K562 (cell line): ENCODE results near the gene DCST1. TPM values are rescaled to one million over a fixed set of nuclear protein-coding genes. Genes with fewer than 3 reads are reported as not detected.

ENCODE experiments used
- ATAC-seq: fragments of 200-7000 bp; cut with Tn5 transposase; 3 replicates; pipeline ENCODE4 v1.9.1; 2020; ENCODE audit warnings: moderate library complexity
- BruUV-seq: library from RNA; stranded (reverse); fragments of 400-500 nt; replicated peaks from 2 replicates; lab custom pipeline; 2021; lab: Mats Ljungman, UMichigan
- CTCF ChIA-PET: fragments of 300-600 bp; formaldehyde crosslinking; extraction: SDS; loops from one replicate; lab custom pipeline; 2021; ENCODE audit warnings: low intra/inter-chr PET ratio; lab: Yijun Ruan, JAX
- POLR2A ChIA-PET: fragments of 300-600, 350-650 bp; sonication (Branson Sonifier 250); formaldehyde crosslinking; extraction: SDS; loops from one replicate; lab custom pipeline; 2021; ENCODE audit warnings: antibody characterized with exemption, inconsistent platforms; lab: Yijun Ruan, JAX
- DNase-seq, 4 experiments: peaks; one replicate each; pipeline versions ENCODE4 v3.0.0 to v3.0.0-alpha.2; 2011 to 2018; ENCODE audit warnings: low spot score in 3 of 4, mixed read lengths in 3 of 4; ENCODE audit errors: extremely low read depth in 1 of 4
- FAIRE-seq: peaks from 2 replicates; lab custom pipeline; 2011; peaks lifted over from hg19 to GRCh38; lab: Jason Lieb, UNC
- H2AFZ ChIP-seq: 2 replicates; pipeline ENCODE4 v1.6.0; 2011; ENCODE audit warnings: low read depth, low read length, control low read depth, inconsistent platforms
- H3K27ac ChIP-seq: fragments of 200-600 bp; 3 replicates; pipeline ENCODE4 v1.8.0; 2011; ENCODE audit warnings: low read depth, mild to moderate bottlenecking, control low read depth, inconsistent platforms, low read length, moderate library complexity, mixed read lengths; ENCODE audit errors: extremely low read depth
- H3K27me3 ChIP-seq, 2 experiments: fragments of 300-600 bp in 1 of 2; 2 replicates in 1 of 2; 3 replicates in 1 of 2; pipeline versions ENCODE4 v1.6.0 to v1.8.0; 2011; ENCODE audit warnings: inconsistent platforms in 2 of 2, low read length in 2 of 2, mild to moderate bottlenecking in 1 of 2, mixed read lengths in 1 of 2, moderate library complexity in 1 of 2; ENCODE audit not compliant: control insufficient read depth in 2 of 2, insufficient read depth in 2 of 2
- H3K36me3 ChIP-seq: fragments of 300-600 bp; 3 replicates; pipeline ENCODE4 v1.8.0; 2011; ENCODE audit warnings: mild to moderate bottlenecking, low read length, inconsistent platforms; ENCODE audit not compliant: control insufficient read depth, insufficient read depth
- H3K4me1 ChIP-seq, 2 experiments: fragments of 200-600 bp in 1 of 2; replicated peaks in 1 of 2; 2 replicates in 1 of 2; 3 replicates in 1 of 2; pipeline versions ENCODE4 v1.5.1 to v1.8.0; 2011; ENCODE audit warnings: inconsistent platforms in 2 of 2, low read length in 2 of 2, mild to moderate bottlenecking in 1 of 2, mixed read lengths in 1 of 2, moderate library complexity in 1 of 2; ENCODE audit not compliant: control insufficient read depth in 2 of 2, insufficient read depth in 2 of 2
- H3K4me2 ChIP-seq: 2 replicates; pipeline ENCODE4 v1.6.1; 2011; ENCODE audit warnings: low read length, control low read depth, inconsistent platforms, mixed read lengths; ENCODE audit not compliant: insufficient read depth
- H3K4me3 ChIP-seq: fragments of 200-600 bp; sonication (generic), shearing (Covaris generic); 2 replicates; pipeline ENCODE4 v1.5.1; 2016; ENCODE audit warnings: control low read depth, inconsistent platforms
- H3K79me2 ChIP-seq: fragments of 200-600 bp; 3 replicates; pipeline ENCODE4 v1.8.0; 2011; ENCODE audit warnings: low read length, inconsistent platforms; ENCODE audit not compliant: control insufficient read depth, insufficient read depth
- H3K9ac ChIP-seq, 2 experiments: 2 replicates each; pipeline versions ENCODE4 v1.6.0 to v1.6.1; 2011; ENCODE audit warnings: low read depth in 2 of 2, low read length in 2 of 2, control low read depth in 1 of 2, inconsistent platforms in 1 of 2, mild to moderate bottlenecking in 1 of 2, mixed read lengths in 1 of 2; ENCODE audit not compliant: insufficient read depth in 1 of 2
- H3K9me1 ChIP-seq: one replicate; pipeline ENCODE4 v1.6.0; 2011; ENCODE audit warnings: inconsistent platforms, mild to moderate bottlenecking, low read length, moderate library complexity; ENCODE audit not compliant: control insufficient read depth, insufficient read depth
- H3K9me3 ChIP-seq: replicated peaks from 2 replicates; pipeline ENCODE4 v1.5.1; 2011; ENCODE audit warnings: low read depth, low read length, inconsistent platforms; ENCODE audit not compliant: control insufficient read depth, insufficient read depth
- H4K20me1 ChIP-seq: replicated peaks from 2 replicates; pipeline ENCODE4 v1.6.1; 2011; ENCODE audit warnings: low read length, inconsistent platforms, mixed read lengths; ENCODE audit not compliant: control insufficient read depth, insufficient read depth
- BACH1 ChIP-seq: fragments of 200-800 bp; sonication (Bioruptor generic); IDR thresholded peaks from 2 replicates; pipeline ENCODE4 v1.6.1; 2016; ENCODE audit warnings: missing genetic modification characterization, missing compliant biosample characterization
- BRD4 ChIP-seq: fragments of 200-600 bp; sonication (generic); IDR thresholded peaks from 2 replicates; pipeline ENCODE4 v1.6.1; 2017; ENCODE audit warnings: inconsistent platforms
- CBFB ChIP-seq: sonication (generic); formaldehyde crosslinking; IDR thresholded peaks from 2 replicates; pipeline ENCODE4 v1.4.0; 2020; ENCODE audit warnings: mild to moderate bottlenecking, missing genetic modification reagents
- EGR1 ChIP-seq: fragments of 450-650 bp; conservative IDR thresholded peaks from 2 replicates; pipeline ENCODE4 v1.6.1; 2017; ENCODE audit warnings: mild to moderate bottlenecking
- KDM2B ChIP-seq: fragments of 250-450 bp; sonication (Bioruptor Pico); IDR thresholded peaks from 2 replicates; pipeline ENCODE4 v1.8.0; 2021; ENCODE audit warnings: mild to moderate bottlenecking, moderate library complexity
- LEF1 ChIP-seq: fragments of 450-650 bp; IDR thresholded peaks from 2 replicates; pipeline ENCODE4 v1.6.1; 2016; ENCODE audit warnings: mild to moderate bottlenecking
- NELFE ChIP-seq: IDR thresholded peaks from 2 replicates; pipeline ENCODE4 v1.6.1; 2011; ENCODE audit warnings: mild to moderate bottlenecking; ENCODE audit not compliant: insufficient read depth, insufficient read length
- PTRF ChIP-seq: fragments of 450-650 bp; IDR thresholded peaks from 2 replicates; pipeline ENCODE4 v1.6.1; 2016; ENCODE audit warnings: mild to moderate bottlenecking, missing genetic modification characterization, missing compliant biosample characterization
- SP1 ChIP-seq: sonication (generic); formaldehyde crosslinking; IDR thresholded peaks from 2 replicates; pipeline ENCODE4 v1.8.1; 2022; ENCODE audit warnings: mild to moderate bottlenecking, missing genetic modification reagents
- TFE3 ChIP-seq: fragments of 450-650 bp; formaldehyde crosslinking; IDR thresholded peaks from 2 replicates; pipeline ENCODE4 v1.4.0; 2020; ENCODE audit warnings: mild to moderate bottlenecking, mixed read lengths
- TRIM28 ChIP-seq: fragments of 450-650 bp; IDR thresholded peaks from 2 replicates; pipeline ENCODE4 v1.6.1; 2017
- TSHZ1 ChIP-seq: fragments of 250-450 bp; sonication (Bioruptor Pico); IDR thresholded peaks from 2 replicates; pipeline ENCODE4 v1.4.0; 2020; ENCODE audit warnings: mild to moderate bottlenecking, moderate library complexity
- ZKSCAN3 ChIP-seq: fragments of 250-450 bp; sonication (Bioruptor Pico); IDR thresholded peaks from 2 replicates; pipeline ENCODE4 v1.4.0; 2020
- ZNF134 ChIP-seq: fragments of 250-450 bp; sonication (Bioruptor Pico); conservative IDR thresholded peaks from 2 replicates; pipeline ENCODE4 v1.4.0; 2020
- ZNF165 ChIP-seq: fragments of 250-450 bp; sonication (Bioruptor Pico); IDR thresholded peaks from 2 replicates; pipeline ENCODE4 v1.4.0; 2020; ENCODE audit warnings: borderline replicate concordance
- ZNF445 ChIP-seq: fragments of 250-450 bp; sonication (Bioruptor Pico); IDR thresholded peaks from 2 replicates; pipeline ENCODE4 v1.4.0; 2020; ENCODE audit warnings: low read depth, mild to moderate bottlenecking, moderate library complexity
- ZNF551 ChIP-seq: fragments of 250-450 bp; sonication (Bioruptor Pico); IDR thresholded peaks from 2 replicates; pipeline ENCODE4 v1.5.0; 2021; ENCODE audit warnings: mild to moderate bottlenecking, moderate library complexity
- ZSCAN32 ChIP-seq: fragments of 450-650 bp; formaldehyde crosslinking; IDR thresholded peaks from 2 replicates; pipeline ENCODE4 v1.4.0; 2020; ENCODE audit warnings: mild to moderate bottlenecking, moderate library complexity
- WGBS: fragments of 100-300 bp; shearing (Covaris generic); methylation state at CpG from one replicate; pipeline ENCODE4 v1.1.6; 2016; ENCODE audit warnings: low coverage, mixed read lengths; ENCODE audit not compliant: insufficient coverage; ENCODE audit errors: missing lambda C conversion rate; 5-methylcytosine and 5-hydroxymethylcytosine counted together
- in situ Hi-C: fragments of 300-500 bp; cut with MboI; formaldehyde crosslinking; loops from 4 replicates; pipeline ENCODE4 v1.15.0; 2018; ENCODE audit warnings: inconsistent platforms, mixed read lengths
- intact Hi-C: fragments of 100-400 bp; cut with micrococcal nuclease; formaldehyde crosslinking; loops from 2 replicates; pipeline ENCODE4 v1.14.2; 2022
- polyA plus RNA-seq, 8 experiments: library from polyadenylated mRNA; depleted of rRNA in 4 of 8; stranded (reverse) in 5 of 8; unstranded in 3 of 8; fragments of >200 nt; fragmentation: Nextera tagmentation in 2 of 8; fragmentation: Illumina TruSeq in 1 of 8; extraction: Ambion mirVana in 2 of 8; extraction: Trizol in 1 of 8; gene quantifications; 2 replicates each; pipeline versions ENCODE4 v1.2.1 to v1.2.3, GENCODE V29; 2011 to 2014; ENCODE audit warnings: inconsistent platforms in 1 of 8, missing spikeins in 1 of 8
- total RNA-seq, 7 experiments: library from RNA; depleted of rRNA in 6 of 7; stranded (reverse); fragments of >200 nt in 6 of 7; fragmentation: Illumina TruSeq in 2 of 7; extraction: Trizol in 2 of 7; gene quantifications; 2 replicates each; pipeline versions ENCODE4 v1.2.1 to v1.2.3, GENCODE V29; 2011 to 2021; ENCODE audit warnings: low replicate concordance in 1 of 7

The DCST1 gene
- total and polyA plus RNA-seq, 9 of the 15 experiments (the other 6 are each of a cell fraction or from before 2014, with no cell fraction given): not detected

- H4K20me1 ChIP-seq: no peaks in the 10 kb centered on the region
- no peak for ATAC-seq
- peaks cover 13% of the 10 kb centered on the region in 2 experiments; a peak in 4 of 5 replicates for H3K4me1 ChIP-seq
- H3K9ac ChIP-seq: 0 out of 4 replicates have a peak overlapping the region, but pooled peaks of 1 of the 2 experiments have one; percentile 22
- no peak overlapping the region for H2AFZ ChIP-seq
- POLR2A ChIA-PET: interaction anchor here (0.6 to 1.2 kb wide), 3 partner anchors 15 to 830 kb away, joined by 3 to 4 read pairs (median 3); no protein-coding TSS in a partner anchor
- TF ChIP-seq BRD4: no peak
- TF ChIP-seq PTRF (tag): no peak
- TF ChIP-seq KDM2B (CRISPR knock-in tag): no peak
- TF ChIP-seq TRIM28: no peak
- TF ChIP-seq LEF1: no peak
- no peak for TF ChIP-seq EGR1
- TF ChIP-seq ZNF134 (CRISPR knock-in tag): no peak
- no peak for TF ChIP-seq ZNF551
- TF ChIP-seq ZNF445 (CRISPR knock-in tag): no peak
- no peak for TF ChIP-seq NELFE
- TF ChIP-seq ZNF165 (CRISPR knock-in tag): no peak
- TF ChIP-seq TSHZ1 (CRISPR knock-in tag): no peak
- no peak for TF ChIP-seq ZSCAN32
- TF ChIP-seq CBFB (CRISPR knock-in tag): no peak
- no peak for TF ChIP-seq TFE3
- no peak for TF ChIP-seq SP1 (CRISPR knock-in tag)
- TF ChIP-seq BACH1: no peak
- TF ChIP-seq ZKSCAN3 (CRISPR knock-in tag): no peak
- H3K4me2 ChIP-seq: no peak overlapping the region
- peaks cover 5% of the 10 kb centered on the region; the same call in 1 of the 3 replicates for H3K36me3 ChIP-seq
- no peaks in the 10 kb centered on the region for H3K9me1 ChIP-seq
- no peaks in the 10 kb centered on the region for H3K79me2 ChIP-seq
- DNase-seq: no peak
- H3K9me3 ChIP-seq: no peaks in the 10 kb centered on the region
- no peak for FAIRE-seq
- intact Hi-C loops: no loop called here
- in situ Hi-C loops: no loop called here
- WGBS: 37% methylated on average over 5 of the region's 5 CpGs
- CTCF ChIA-PET: no interaction called here
- no TSS peak for BruUV-seq
- H3K27ac ChIP-seq: no peak overlapping the region
- H3K4me3 ChIP-seq: no peak overlapping the region
- no peaks in the 10 kb centered on the region for H3K27me3 ChIP-seq
Observed at GRCh38 chr1:155023627-155024026, 10.0 kb upstream of the DCST1 start.
